LNCaP clone FGC (cell line): ENCODE data around the gene BMPER.

ENCODE experiments used
- DNase-seq: peaks from one replicate; pipeline ENCODE4 v3.0.0-alpha.2; 2011; ENCODE audit warnings: low read depth
- H3K4me3 ChIP-seq: 2 replicates; pipeline ENCODE4 v1.5.1; 2011; ENCODE audit warnings: mild to moderate bottlenecking, low read depth, low read length, control low read depth
- TF ChIP-seq, protein P1 (sequence below): IDR thresholded peaks from 2 replicates; pipeline ENCODE4 v1.5.1; 2012; ENCODE audit warnings: mild to moderate bottlenecking; ENCODE audit not compliant: control insufficient read depth, insufficient read depth; ENCODE audit errors: extremely low read depth

BMPER gene

DNA sequence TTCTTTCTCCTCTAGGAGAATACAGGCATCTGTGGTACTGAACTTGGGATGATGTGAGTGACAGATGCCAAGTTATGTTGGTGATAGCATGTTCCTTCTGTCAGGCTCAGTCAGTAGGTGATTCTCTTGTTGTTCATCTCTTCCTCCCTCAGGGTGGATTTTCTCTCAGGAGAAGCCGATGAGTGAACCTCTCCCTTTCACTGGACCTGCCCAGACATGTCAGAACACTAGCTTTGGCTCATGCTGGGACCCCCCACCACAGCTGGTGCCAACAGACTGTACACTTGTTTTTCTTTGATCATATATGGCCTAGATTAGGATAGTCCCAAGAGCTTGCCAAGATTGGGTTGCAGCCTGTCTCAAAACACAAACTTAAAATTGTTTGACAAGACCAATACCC, 129.4 kb downstream of the BMPER start:
- TF ChIP-seq, protein P1, sequence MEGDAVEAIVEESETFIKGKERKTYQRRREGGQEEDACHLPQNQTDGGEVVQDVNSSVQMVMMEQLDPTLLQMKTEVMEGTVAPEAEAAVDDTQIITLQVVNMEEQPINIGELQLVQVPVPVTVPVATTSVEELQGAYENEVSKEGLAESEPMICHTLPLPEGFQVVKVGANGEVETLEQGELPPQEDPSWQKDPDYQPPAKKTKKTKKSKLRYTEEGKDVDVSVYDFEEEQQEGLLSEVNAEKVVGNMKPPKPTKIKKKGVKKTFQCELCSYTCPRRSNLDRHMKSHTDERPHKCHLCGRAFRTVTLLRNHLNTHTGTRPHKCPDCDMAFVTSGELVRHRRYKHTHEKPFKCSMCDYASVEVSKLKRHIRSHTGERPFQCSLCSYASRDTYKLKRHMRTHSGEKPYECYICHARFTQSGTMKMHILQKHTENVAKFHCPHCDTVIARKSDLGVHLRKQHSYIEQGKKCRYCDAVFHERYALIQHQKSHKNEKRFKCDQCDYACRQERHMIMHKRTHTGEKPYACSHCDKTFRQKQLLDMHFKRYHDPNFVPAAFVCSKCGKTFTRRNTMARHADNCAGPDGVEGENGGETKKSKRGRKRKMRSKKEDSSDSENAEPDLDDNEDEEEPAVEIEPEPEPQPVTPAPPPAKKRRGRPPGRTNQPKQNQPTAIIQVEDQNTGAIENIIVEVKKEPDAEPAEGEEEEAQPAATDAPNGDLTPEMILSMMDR = no peak
- no peak overlapping the region for H3K4me3 ChIP-seq
- no peak for DNase-seq

DNA sequence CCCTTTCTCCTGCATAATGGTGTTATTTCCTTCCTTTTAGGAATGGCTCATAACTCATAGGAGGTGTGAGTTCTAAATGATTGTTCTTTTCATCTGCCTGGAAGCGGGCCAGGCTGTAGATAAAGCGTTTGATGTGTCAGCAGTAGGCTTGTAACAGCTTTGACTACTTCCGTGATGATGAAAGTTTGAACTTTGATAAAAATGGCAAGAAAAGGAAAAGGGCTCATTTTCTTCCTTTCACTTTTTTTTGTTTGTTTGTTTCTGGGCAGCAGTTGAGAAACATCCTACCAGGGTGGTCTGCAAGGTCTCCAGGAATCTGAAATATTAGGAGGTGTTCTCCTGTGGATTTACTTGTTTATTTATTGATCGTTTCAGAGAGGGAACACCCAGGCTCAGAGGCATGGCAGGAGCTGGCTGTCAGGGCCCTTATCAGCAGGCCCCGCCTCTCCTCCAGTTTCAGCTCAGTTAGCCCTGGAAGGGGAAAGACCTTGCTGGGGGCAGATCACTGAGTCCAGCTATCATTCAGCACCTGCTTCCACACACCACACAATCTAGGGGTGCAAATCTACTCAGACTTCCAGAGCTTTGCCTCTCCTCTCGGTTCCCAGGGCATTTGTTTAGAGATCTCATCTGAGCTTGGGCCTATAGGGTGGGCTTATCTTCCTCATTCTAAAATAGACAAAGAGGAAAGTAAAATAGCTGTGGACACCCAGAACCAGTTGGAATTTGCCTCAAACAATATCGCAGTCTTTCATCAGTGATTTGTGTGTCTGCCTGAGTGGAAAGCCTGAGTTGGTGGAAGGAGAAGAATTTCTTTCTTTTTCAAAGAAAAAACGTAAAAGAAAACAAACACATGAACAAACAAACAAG, 130.9 kb downstream of the BMPER start:
- peak; percentile 18 for DNase-seq
- no peak overlapping the region for H3K4me3 ChIP-seq

DNA sequence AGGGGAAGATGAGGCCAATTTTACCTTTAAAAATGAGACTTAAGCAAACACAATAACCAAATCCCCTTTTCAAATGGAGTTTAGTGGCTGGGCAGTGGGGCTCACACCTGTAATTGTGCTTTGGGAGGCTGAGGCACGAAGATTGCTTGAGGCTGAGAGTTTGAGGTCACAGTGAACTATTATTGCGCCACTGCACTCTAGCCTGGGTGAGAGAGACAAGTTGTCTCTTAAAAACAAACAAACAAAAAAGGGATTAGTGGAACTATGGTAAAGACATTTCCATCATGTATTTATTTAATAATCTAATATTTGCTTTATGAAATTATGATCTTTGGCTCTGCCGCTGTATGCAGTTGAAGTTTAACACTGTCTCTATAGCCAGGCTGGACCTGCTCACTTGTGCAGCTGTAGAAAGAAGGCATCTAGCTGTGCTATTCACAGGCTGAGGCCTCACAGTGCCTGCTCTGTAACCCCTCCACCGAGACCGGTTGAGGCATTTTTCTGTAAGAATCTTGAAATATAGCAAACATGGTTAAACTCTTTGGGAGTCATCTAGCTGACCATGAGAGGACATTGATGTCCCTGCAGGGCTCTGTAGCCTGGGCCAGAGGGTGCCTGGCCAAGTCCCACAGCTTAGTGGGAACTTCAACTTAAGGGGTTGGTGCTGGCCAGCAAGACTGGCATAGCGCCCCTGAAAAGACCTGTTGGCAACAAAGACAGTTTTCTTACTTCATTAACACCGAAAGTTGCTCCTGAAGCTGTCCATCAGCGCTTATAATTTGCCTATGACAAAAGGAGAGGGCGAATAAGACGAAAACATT, 131.8 kb downstream of the BMPER start:
- peak; percentile 88 for DNase-seq
- TF ChIP-seq, protein P1 = no peak

More for the DNA sequence above, 130.9 kb downstream of the BMPER start:
- TF ChIP-seq, protein P1 = no peak

DNA sequence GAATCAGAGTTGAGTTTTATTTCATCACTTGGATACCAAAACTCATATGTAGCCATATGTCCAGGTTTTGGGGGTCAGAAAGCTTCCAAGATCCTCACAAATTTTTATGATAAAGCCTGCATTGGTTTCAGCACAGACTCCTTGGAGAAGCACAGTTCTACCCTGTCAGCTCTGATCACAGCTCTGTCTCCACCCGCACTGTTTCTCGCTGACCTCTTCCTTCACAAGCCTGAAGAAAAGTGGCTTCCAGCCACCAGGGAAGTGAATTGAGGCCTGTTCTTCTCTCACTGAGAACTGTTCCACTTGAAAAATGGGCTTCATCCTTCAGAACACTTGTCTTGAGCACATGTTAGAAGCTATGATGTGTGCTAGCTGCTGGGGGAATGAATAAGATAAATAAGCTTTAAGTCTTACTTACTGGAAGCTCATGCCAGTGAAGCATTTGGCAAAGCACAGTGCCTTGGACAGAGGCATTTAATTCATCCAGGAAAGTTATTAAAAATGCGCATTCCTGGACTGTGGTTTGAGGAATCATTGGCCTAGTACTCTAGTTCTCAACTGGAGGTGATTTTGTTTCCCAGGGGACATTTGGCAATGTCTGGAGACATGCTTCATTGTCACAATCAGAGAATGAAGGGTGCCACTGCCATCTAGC, 133.6 kb downstream of the BMPER start:
- no peak overlapping the region for H3K4me3 ChIP-seq
- no peak for DNase-seq
- TF ChIP-seq, protein P1 = no peak

More for the DNA sequence above, 131.8 kb downstream of the BMPER start:
- no peak overlapping the region for H3K4me3 ChIP-seq

DNA sequence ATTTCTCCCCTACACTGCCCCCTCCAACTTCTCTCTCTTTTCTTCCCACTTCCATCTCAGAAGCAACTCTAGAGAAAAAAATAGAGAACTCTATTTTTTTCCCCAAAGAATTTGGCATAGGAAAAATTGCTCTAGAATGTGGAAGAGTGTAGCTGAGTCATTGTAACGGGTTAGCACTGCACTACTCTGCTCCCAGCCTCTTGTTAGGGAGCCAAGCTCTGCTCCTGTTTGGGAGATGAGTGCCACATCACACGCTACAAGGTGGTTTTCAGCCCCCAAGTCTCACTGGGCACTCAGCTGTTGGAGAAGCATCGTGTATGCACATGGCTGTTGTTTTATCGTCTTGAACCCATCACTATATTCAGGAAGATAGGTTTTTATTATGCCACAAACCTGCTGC, 136.4 kb downstream of the BMPER start:
- TF ChIP-seq, protein P1 = no peak
- H3K4me3 ChIP-seq = no peak overlapping the region
- no peak for DNase-seq

DNA sequence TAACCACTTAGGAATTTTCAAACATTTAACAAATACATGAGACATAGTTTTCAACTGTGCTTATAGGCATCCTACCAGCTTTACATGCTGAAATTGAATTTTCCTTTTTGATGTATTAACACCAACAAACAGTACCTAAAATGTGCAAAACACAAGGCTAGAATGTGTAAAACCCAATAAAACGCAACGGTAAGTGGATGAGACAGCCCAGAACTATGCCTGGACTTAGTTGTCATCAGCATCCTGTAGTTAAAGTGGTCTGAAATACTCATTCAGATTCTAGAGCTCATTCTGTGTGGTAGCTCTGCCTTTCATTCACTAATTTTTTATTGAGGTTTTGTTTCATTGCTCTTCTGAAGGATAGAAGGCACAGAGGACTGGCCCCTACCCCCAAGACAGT, 137.1 kb downstream of the BMPER start:
- no peak for DNase-seq
- TF ChIP-seq, protein P1 = no peak
- H3K4me3 ChIP-seq = no peak overlapping the region
